HTERT RPE-1 (cell line): ENCODE data around the gene ATP6V0D1.
"Not testable (repeated sequence)": the region's sequence is repeated elsewhere in the genome, so short reads cannot be mapped to it uniquely, and the experiment has no call there.

ENCODE experiments used
- in situ Hi-C: fragments of 300-500 bp; cut with MboI; formaldehyde crosslinking; loops from 4 replicates; pipeline ENCODE4 v1.14.3; 2020; ENCODE audit warnings: low sequenced_read_pairs

ATP6V0D1 gene

GRCh38 chr16:67504031-67505021 lies 23.4 kb upstream of the ATP6V0D1 start:
- in situ Hi-C loops, result no loop called here

GRCh38 chr16:67499106-67499505 lies 18.1 kb upstream of the ATP6V0D1 start:
- in situ Hi-C loops, result no loop called here

DNA sequence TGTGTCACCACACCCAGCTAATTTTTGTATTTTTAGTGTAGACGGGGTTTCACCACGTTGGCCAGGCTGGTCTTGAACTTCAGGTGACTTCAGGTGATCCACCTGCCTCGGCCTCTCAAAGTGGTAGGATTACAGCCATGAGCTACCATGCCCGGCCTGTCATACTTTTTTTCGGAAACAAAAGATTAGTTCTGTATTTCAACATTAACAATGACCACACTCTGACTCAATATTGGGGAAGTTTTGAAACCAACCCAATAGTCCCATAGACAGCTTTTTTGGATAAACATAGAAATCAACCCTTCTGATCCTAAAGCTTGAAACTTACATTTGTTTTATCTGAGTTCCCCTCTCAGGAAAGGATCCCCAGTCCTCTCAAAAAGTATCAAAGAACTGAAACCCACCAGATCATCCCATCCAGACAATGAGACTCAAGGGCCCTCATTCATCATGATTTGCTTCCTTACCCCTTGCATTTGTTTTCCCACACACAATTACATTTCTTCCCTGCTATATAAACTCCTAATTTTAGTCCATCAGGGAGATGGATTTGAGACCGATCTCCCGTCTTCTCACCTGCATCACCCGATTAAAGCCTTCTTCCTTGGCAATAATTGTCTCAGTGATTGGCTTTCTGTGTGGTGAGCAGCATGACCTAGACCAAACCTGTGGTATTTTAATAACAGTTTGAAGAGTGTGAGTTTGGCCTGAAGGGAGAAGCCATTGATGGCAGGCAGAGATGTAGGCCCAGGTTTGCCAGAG lies 9.6 kb upstream of the ATP6V0D1 start:
- in situ Hi-C loops, result no loop called here

- in situ Hi-C loops, result no loop called here
These were observed 8.6 kb upstream of the ATP6V0D1 start for GRCh38 chr16:67489401-67490083.

GRCh38 chr16:67487561-67487960 lies 6.6 kb upstream of the ATP6V0D1 start:
- in situ Hi-C loops, result not testable (repeated sequence)

GRCh38 chr16:67486805-67487204 lies 5.8 kb upstream of the ATP6V0D1 start:
- in situ Hi-C loops, result no loop called here

- in situ Hi-C loops, result no loop called here
These were observed 3.0 kb upstream of the ATP6V0D1 start for GRCh38 chr16:67483731-67484525.

GRCh38 chr16:67483150-67483549 lies 2.2 kb upstream of the ATP6V0D1 start, which contains the start of gene AGRP:
AGRP (minus strand) TSS chr16:67483547; CDS start chr16:67483398, 149 bp downstream.
- in situ Hi-C loops, result no loop called here

DNA sequence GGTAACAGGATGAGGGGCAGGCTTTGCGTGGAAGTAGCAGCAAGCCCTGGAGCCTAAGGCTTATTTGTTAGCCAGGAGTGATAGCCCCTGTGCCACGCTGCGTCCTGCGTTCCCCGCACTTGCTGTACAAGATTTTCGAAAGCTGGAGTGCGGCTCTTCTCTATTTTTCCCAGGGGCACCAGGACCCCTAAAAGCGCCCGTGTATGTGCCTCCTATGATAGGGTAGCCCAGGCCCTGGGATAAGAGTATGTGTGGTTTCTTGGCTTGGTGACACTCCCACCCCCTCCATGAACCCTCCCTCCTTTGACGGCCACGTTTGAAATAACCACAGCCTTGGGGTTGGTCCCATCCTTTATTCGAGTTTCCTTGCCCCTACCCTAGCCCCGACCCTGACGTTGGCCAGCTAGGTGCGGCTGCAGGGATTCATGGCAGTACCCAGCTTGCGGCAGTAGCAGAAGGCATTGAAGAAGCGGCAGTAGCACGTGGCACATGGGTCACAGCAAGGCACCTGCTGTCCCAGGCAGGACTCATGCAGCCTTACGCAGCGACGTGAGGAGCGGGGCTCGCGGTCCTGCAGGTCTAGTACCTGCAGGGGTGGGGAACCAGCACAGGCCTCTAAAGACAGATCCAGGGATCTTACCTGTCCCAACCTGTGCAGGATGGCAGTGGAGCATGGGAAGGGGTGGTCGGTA lies 1.4 kb upstream of the ATP6V0D1 start:
- in situ Hi-C loops, result no loop called here

- in situ Hi-C loops, result no loop called here
These were observed 740 bp upstream of the ATP6V0D1 start for GRCh38 chr16:67481561-67482232.

DNA sequence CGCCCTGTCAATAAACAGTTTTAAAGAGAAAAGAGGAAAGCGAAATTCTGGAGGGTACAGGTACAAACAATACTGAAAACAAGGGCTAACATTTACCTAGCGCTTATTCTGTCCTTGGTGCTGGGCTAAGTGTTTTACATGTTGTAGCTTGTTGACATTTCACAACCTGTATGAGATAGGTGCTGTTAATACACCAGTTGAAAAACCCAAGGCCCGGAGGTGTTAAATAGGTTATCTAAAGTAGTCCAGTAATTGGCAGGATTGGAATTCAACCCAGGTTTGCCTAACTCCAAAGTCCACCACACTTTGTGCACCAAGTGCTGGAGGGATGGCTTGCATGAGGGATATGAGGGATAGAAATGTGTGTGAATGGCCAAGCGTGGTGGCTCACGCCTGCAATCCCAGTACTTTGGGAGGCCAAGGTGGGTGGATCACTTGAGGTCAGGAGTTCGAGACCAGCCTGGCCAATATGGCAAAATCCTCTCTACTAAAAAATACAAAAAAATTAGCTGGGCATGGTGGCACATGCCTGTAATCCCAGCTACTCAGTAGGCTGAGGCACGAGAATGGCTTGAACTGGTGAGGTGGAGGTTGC lies 2.9 kb downstream of the ATP6V0D1 start:
- in situ Hi-C loops, result no loop called here

DNA sequence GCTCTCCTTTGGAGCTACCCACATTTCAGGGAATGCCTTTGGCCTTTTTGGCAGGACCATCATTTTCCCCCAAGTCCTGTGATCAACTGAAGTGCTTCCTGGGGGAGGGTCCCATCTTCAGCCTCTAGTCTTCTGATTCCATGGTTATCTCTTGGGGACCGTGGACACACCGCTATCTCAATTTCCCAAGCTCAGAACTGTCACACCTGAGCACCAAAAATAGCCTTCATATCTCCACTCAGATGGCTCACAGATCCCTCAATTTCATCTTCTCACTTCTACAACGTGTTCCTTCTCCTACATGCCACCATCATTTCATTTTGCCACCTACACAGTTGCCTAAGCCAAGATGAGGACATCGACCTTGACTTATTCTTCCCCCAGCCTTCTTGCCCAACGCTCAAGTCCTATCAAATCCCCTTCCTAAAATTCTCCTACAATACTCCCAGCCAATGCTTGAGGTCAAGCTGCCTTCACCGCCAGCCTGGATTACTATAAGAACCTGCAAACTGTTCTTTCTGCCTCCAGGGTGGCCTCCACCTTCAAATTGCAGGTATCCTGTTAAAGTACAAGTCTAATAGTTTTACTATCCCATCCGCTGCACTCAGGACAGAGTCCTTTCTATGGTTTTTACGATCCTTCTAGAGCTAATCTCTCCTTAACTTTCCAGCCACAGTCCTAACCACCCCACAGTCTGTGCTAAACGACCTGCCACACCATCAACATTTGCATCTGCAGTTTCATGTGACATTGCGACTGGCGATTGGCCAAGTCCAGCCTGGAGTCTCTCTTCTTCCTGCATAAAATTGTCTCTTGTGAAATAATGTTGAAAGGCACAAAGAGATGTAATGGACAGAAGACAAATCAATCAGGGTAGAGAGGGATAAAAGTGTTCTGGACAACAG lies 6.2 kb downstream of the ATP6V0D1 start:
- in situ Hi-C loops, result no loop called here

- in situ Hi-C loops, result no loop called here
These were observed 9.1 kb downstream of the ATP6V0D1 start for GRCh38 chr16:67471758-67472384.

DNA sequence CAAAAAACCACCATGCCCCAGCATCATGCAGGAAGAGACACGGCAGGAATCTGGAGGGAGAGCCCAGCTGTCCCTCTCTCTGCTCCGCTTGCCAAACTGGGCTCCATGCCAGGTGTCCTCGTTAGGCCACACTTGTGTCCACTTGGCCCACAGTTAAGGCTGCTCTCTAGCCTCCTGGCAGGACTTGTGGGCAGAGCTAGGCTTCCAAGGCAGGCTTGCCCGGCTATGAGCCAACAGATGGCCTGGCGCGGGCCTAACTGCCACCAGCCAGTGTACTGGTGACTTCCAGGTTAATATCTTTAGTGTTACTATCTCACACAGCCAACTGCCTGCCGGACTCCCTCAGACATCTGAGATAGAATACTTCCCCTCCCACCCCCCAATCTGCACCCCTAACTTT lies 10.6 kb downstream of the ATP6V0D1 start:
- in situ Hi-C loops, result no loop called here

DNA sequence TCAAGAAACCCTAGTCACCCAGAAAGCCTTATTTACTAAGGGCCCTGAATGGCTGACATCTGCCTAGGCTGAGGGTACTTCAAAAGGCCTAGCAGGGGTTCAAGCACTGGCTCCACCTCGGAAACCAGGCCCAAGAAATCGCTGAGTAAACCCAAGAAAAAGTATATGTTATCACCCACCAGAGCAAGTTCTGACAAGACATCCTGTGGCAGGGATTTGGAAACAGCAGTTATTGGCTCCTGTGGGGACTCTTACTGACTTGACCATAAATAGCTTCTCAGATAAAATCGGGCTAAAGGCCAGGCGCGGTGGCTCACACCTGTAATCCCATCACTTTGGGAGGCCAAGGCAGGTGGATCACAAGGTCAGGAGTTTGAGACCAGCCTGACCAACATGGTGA lies 12.2 kb downstream of the ATP6V0D1 start:
- in situ Hi-C loops, result no loop called here

DNA sequence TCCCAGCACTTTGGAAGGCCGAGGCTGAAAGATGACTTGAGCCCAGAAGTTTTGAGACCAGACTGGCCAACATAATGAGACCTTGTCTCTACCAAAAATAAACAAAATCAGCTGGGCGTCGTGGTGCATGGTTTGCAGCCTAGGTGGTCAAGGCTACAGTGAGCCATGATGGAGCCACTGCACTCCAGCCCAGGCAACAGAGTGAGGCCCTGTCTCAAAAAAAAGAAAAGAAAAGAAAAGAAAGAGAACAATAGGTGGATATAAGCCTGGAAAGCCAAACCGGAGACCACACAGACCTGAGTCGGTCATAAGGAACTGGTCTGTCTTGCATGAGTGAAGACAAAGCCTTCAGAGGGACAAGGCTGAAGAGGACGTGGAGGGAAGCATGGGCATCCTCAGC lies 14.4 kb downstream of the ATP6V0D1 start:
- in situ Hi-C loops, result no loop called here

- in situ Hi-C loops, result no loop called here
These were observed 16.4 kb downstream of the ATP6V0D1 start for GRCh38 chr16:67464565-67464964.
